ENCODE measurements around the gene RRP7A. TPM values are rescaled to one million over a fixed set of nuclear protein-coding genes. Genes with fewer than 3 reads are reported as not detected.
A peak's percentile ranks its signal among the peaks of the same experiment; 100 is the strongest.

The RRP7A gene
- total and polyA plus RNA-seq, 10 of the 15 experiments (the other 5 are each of a cell fraction or from before 2014, with no cell fraction given): 2.9 to 114 (median 43.8) TPM

DNA sequence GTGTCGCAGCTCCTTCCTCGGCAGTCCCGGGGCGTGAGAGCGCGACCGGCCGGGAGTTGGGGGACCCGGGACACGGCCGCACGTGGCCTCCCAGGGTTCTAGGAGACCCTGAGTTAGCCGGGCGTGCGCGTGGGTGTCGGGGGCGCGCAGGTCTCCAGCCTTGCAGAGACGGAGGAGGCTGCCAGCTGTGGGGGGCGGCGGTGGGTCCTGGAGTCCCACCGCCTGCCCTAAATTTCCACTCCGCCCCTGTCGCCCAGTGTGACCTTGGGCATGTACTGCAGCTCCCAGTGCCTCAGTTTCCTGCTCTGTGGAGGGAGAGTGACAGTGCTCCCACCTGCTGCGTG lies 18.8 kb downstream of the RRP7A start:
- Histone ChIP-seq H3K27me3 (replicated peaks in 1 of 2; ENCODE audit: control insufficient read depth in 2 of 2, insufficient read depth in 2 of 2, low read length in 1 of 2) (no peaks in the 10 kb centered on the region), H3K79me2 (ENCODE audit: control insufficient read depth, insufficient read depth, low read length) (no peaks in the 10 kb centered on the region), H3K36me3 (ENCODE audit: control insufficient read depth in 2 of 2, insufficient read depth in 2 of 2, low read length in 1 of 2) (no peaks in the 10 kb centered on the region), H3K9me3 (replicated peaks; ENCODE audit: control insufficient read depth, insufficient read depth, low read length) (no peaks in the 10 kb centered on the region), H3K4me1 (ENCODE audit: control insufficient read depth, insufficient read depth, low read length) (peaks cover 8% of the 10 kb centered on the region), H2AFZ (ENCODE audit: control insufficient read depth, low read depth, low read length) (peak overlapping the region; percentile 77; the same call in 1 of the 2 replicates), H3K4me2 (ENCODE audit: control insufficient read depth, insufficient read depth) (peak overlapping the region; percentile 77), H3K27ac (ENCODE audit: control insufficient read depth, insufficient read depth) (no peak overlapping the region), H3K4me3 (peak overlapping the region; percentile 27; the same call in 1 of the 2 replicates), H3K9ac (ENCODE audit: control insufficient read depth, insufficient read depth, low read length) (no peak overlapping the region), H4K20me1 (ENCODE audit: control insufficient read depth, insufficient read depth) (no peaks in the 10 kb centered on the region)
- ChIA-PET POLR2A (no interaction called here), SMC1A (ENCODE audit: uncharacterized antibody, unreplicated experiment) (no interaction called here), CTCF (no interaction called here), RAD21 (ENCODE audit: unreplicated experiment) (no interaction called here)
- ATAC-seq (no peak), DNase-seq (ENCODE audit: low read depth, low spot score) (no peak), FAIRE-seq (no peak)
- 42% methylated on average over 23 of the region's 26 CpGs for WGBS (ENCODE audit: insufficient coverage, insufficient replicate concordance, low lambda C conversion rate, missing lambda C conversion rate)
- intact Hi-C loops (cut with micrococcal nuclease; ENCODE audit: unreplicated experiment): no loop called here
- in situ Hi-C loops (cut with MboI): no loop called here
- BruUV-seq (replicated peaks): no TSS peak
- TF ChIP-seq ESRRA (IDR thresholded peaks at IDR 0.05; ENCODE audit: low read length) (no peak), SREBF2 (IDR thresholded peaks at IDR 0.05; ENCODE audit: low read length) (no peak), POLR2A (IDR thresholded peaks at IDR 0.05; ENCODE audit: low read depth, low read length) (no peak), ASH2L (IDR thresholded peaks at IDR 0.05; ENCODE audit: borderline replicate concordance, low read depth) (no peak), SP1 (IDR thresholded peaks at IDR 0.05; ENCODE audit: low read depth, low read length) (no peak), WRNIP1 (IDR thresholded peaks at IDR 0.05; ENCODE audit: borderline replicate concordance, low read depth, low read length) (no peak), RCOR1 (conservative IDR thresholded peaks at IDR 0.05; ENCODE audit: low read depth, low read length) (no peak), SPI1 (IDR thresholded peaks at IDR 0.05; ENCODE audit: borderline replicate concordance, insufficient read depth, low read depth, low read length) (no peak), ZNF207 (IDR thresholded peaks at IDR 0.05; ENCODE audit: borderline replicate concordance) (no peak), SUPT20H (IDR thresholded peaks at IDR 0.05; ENCODE audit: borderline replicate concordance, control insufficient read depth, low read depth, low read length) (no peak), ZBED1 (IDR thresholded peaks at IDR 0.05; ENCODE audit: borderline replicate concordance) (no peak), KLF5 (IDR thresholded peaks at IDR 0.05; ENCODE audit: partially characterized antibody) (no peak), BRCA1 (IDR thresholded peaks at IDR 0.05; ENCODE audit: low read depth, low read length) (no peak), ZSCAN29 (IDR thresholded peaks at IDR 0.05) (no peak), RB1 (IDR thresholded peaks at IDR 0.05; ENCODE audit: borderline replicate concordance) (no peak), POLR2AphosphoS2 (IDR thresholded peaks at IDR 0.05; ENCODE audit: low read depth, low read length) (no peak), CBFB (IDR thresholded peaks at IDR 0.05; ENCODE audit: low read depth) (no peak)
- TF ChIP-seq, protein P1, sequence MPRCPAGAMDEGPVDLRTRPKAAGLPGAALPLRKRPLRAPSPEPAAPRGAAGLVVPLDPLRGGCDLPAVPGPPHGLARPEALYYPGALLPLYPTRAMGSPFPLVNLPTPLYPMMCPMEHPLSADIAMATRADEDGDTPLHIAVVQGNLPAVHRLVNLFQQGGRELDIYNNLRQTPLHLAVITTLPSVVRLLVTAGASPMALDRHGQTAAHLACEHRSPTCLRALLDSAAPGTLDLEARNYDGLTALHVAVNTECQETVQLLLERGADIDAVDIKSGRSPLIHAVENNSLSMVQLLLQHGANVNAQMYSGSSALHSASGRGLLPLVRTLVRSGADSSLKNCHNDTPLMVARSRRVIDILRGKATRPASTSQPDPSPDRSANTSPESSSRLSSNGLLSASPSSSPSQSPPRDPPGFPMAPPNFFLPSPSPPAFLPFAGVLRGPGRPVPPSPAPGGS (IDR thresholded peaks at IDR 0.05; ENCODE audit: borderline replicate concordance, insufficient read depth, low read depth, low read length, poor library complexity, severe bottlenecking): no peak
- TF ChIP-seq, protein P2, sequence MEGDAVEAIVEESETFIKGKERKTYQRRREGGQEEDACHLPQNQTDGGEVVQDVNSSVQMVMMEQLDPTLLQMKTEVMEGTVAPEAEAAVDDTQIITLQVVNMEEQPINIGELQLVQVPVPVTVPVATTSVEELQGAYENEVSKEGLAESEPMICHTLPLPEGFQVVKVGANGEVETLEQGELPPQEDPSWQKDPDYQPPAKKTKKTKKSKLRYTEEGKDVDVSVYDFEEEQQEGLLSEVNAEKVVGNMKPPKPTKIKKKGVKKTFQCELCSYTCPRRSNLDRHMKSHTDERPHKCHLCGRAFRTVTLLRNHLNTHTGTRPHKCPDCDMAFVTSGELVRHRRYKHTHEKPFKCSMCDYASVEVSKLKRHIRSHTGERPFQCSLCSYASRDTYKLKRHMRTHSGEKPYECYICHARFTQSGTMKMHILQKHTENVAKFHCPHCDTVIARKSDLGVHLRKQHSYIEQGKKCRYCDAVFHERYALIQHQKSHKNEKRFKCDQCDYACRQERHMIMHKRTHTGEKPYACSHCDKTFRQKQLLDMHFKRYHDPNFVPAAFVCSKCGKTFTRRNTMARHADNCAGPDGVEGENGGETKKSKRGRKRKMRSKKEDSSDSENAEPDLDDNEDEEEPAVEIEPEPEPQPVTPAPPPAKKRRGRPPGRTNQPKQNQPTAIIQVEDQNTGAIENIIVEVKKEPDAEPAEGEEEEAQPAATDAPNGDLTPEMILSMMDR (IDR thresholded peaks at IDR 0.05 in 2 of 3, conservative IDR thresholded peaks at IDR 0.05 in 1 of 3; ENCODE audit: control insufficient read depth in 2 of 3, extremely low read depth in 1 of 3, insufficient read depth in 1 of 3, low read depth in 3 of 3, low read length in 3 of 3): no peak
- TF ChIP-seq, protein P3, sequence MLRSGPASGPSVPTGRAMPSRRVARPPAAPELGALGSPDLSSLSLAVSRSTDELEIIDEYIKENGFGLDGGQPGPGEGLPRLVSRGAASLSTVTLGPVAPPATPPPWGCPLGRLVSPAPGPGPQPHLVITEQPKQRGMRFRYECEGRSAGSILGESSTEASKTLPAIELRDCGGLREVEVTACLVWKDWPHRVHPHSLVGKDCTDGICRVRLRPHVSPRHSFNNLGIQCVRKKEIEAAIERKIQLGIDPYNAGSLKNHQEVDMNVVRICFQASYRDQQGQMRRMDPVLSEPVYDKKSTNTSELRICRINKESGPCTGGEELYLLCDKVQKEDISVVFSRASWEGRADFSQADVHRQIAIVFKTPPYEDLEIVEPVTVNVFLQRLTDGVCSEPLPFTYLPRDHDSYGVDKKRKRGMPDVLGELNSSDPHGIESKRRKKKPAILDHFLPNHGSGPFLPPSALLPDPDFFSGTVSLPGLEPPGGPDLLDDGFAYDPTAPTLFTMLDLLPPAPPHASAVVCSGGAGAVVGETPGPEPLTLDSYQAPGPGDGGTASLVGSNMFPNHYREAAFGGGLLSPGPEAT (IDR thresholded peaks at IDR 0.05; ENCODE audit: low read depth): no peak
